H1 (cell line): ENCODE measurements around the gene BACE1. TPM values are rescaled to one million over a fixed set of nuclear protein-coding genes. Genes with fewer than 3 reads are reported as not detected.

Source experiments
- CTCF ChIA-PET: fragments of 300-600 bp; sonication (Branson Sonifier 250); formaldehyde crosslinking; loops from one replicate; lab custom pipeline; 2021; ENCODE audit not compliant: partially characterized antibody; lab: Charles Lee
- POLR2A ChIA-PET: fragments of 300-600 bp; sonication (Branson Sonifier 250); formaldehyde crosslinking; loops from one replicate; lab custom pipeline; 2021; ENCODE audit warnings: inconsistent platforms; ENCODE audit not compliant: partially characterized antibody; lab: Charles Lee
- DNase-seq, 2 experiments: peaks; one replicate each; pipeline versions ENCODE4 v3.0.0 to v3.0.0-alpha.2; 2010 to 2022; ENCODE audit warnings: low spot score in 2 of 2, low read depth in 1 of 2, mixed read lengths in 1 of 2
- FAIRE-seq: peaks from 2 replicates; lab custom pipeline; 2011; peaks lifted over from hg19 to GRCh38; lab: Jason Lieb, UNC
- H2AFZ ChIP-seq: 2 replicates; pipeline ENCODE4 v1.8.1; 2012; ENCODE audit warnings: low read length, inconsistent platforms
- H2AK5ac ChIP-seq: 2 replicates; pipeline ENCODE4 v1.6.1; 2013; ENCODE audit warnings: low read depth, low read length
- H2BK120ac ChIP-seq: replicated peaks from 2 replicates; pipeline ENCODE3; 2013; ENCODE audit warnings: low read depth, low read length, inconsistent platforms
- H2BK12ac ChIP-seq: 2 replicates; pipeline ENCODE4 v1.6.1; 2013; ENCODE audit warnings: low read depth, low read length
- H2BK15ac ChIP-seq: 2 replicates; pipeline ENCODE4 v1.6.1; 2013; ENCODE audit warnings: low read length
- H2BK20ac ChIP-seq: 2 replicates; pipeline ENCODE4 v1.6.1; 2013; ENCODE audit warnings: low read length
- H2BK5ac ChIP-seq: 2 replicates; pipeline ENCODE4 v1.6.1; 2013; ENCODE audit warnings: low read depth, low read length
- H3K14ac ChIP-seq: 2 replicates; pipeline ENCODE4 v1.6.1; 2013; ENCODE audit warnings: inconsistent platforms; ENCODE audit not compliant: insufficient read length
- H3K18ac ChIP-seq: 2 replicates; pipeline ENCODE4 v1.6.1; 2013; ENCODE audit warnings: low read length; ENCODE audit errors: extremely low read depth
- H3K23ac ChIP-seq: 2 replicates; pipeline ENCODE4 v1.6.1; 2013; ENCODE audit warnings: inconsistent platforms; ENCODE audit not compliant: insufficient read length
- H3K23me2 ChIP-seq: 2 replicates; pipeline ENCODE4 v1.6.1; 2013; ENCODE audit warnings: low read depth, low read length
- H3K27ac ChIP-seq: 2 replicates; pipeline ENCODE4 v1.6.1; 2011; ENCODE audit warnings: low read depth, low read length, inconsistent platforms
- H3K27me3 ChIP-seq, 4 experiments: replicated peaks in 1 of 4; 1 replicate in 1 of 4; 2 replicates in 3 of 4; pipeline versions ENCODE4 v1.6.1 to v1.8.1; 2011 to 2013; ENCODE audit warnings: low read length in 3 of 4, mild to moderate bottlenecking in 3 of 4, inconsistent platforms in 2 of 4, mixed read lengths in 2 of 4, moderate library complexity in 1 of 4; ENCODE audit not compliant: control insufficient read depth in 3 of 4, insufficient read depth in 3 of 4; ENCODE audit errors: extremely low read depth in 1 of 4
- H3K36me3 ChIP-seq, 4 experiments: 2 replicates each; pipeline versions ENCODE4 v1.6.1 to v1.8.1; 2011 to 2013; ENCODE audit warnings: mild to moderate bottlenecking in 4 of 4, low read length in 3 of 4, moderate library complexity in 2 of 4, control low read depth in 1 of 4, inconsistent platforms in 1 of 4; ENCODE audit not compliant: insufficient read depth in 4 of 4, control insufficient read depth in 2 of 4
- H3K4ac ChIP-seq: replicated peaks from 2 replicates; pipeline ENCODE3; 2013; ENCODE audit warnings: low read length, low read depth, mixed read lengths, inconsistent platforms; ENCODE audit not compliant: insufficient read length
- H3K4me1 ChIP-seq, 4 experiments: replicated peaks in 1 of 4; 1 replicate in 1 of 4; 2 replicates in 3 of 4; pipeline versions ENCODE4 v1.6.1 to v1.8.1; 2011 to 2013; ENCODE audit warnings: low read length in 3 of 4, inconsistent platforms in 2 of 4, mixed read lengths in 1 of 4; ENCODE audit not compliant: insufficient read depth in 4 of 4, control insufficient read depth in 3 of 4
- H3K4me2 ChIP-seq, 2 experiments: 2 replicates each; pipeline versions ENCODE4 v1.6.1 to v1.8.1; 2011 to 2013; ENCODE audit warnings: low read depth in 2 of 2, low read length in 2 of 2, control low read depth in 1 of 2, inconsistent platforms in 1 of 2, mild to moderate bottlenecking in 1 of 2; ENCODE audit not compliant: insufficient read depth in 1 of 2
- H3K4me3 ChIP-seq, 4 experiments: fragments of 200-600, 300-600 bp in 1 of 4; sonication (generic), shearing (Covaris generic), sonication (Bioruptor Twin) in 1 of 4; 2 replicates each; pipeline versions ENCODE4 v1.5.1 to v1.8.1; 2011 to 2016; ENCODE audit warnings: low read length in 4 of 4, low read depth in 3 of 4, control low read depth in 2 of 4, inconsistent platforms in 2 of 4, mild to moderate bottlenecking in 2 of 4, mixed read lengths in 1 of 4, moderate library complexity in 1 of 4; ENCODE audit not compliant: insufficient read depth in 2 of 4; ENCODE audit errors: extremely low read depth in 1 of 4
- H3K56ac ChIP-seq: replicated peaks from 2 replicates; pipeline ENCODE3; 2013; ENCODE audit warnings: low read depth, mild to moderate bottlenecking, mixed read lengths, low read length, inconsistent platforms; ENCODE audit not compliant: insufficient read length
- H3K79me1 ChIP-seq: 2 replicates; pipeline ENCODE4 v1.6.1; 2013; ENCODE audit warnings: low read depth, low read length, control low read depth
- H3K79me2 ChIP-seq, 2 experiments: 2 replicates each; pipeline versions ENCODE4 v1.6.1 to v1.8.1; 2012 to 2013; ENCODE audit warnings: low read length in 2 of 2, mild to moderate bottlenecking in 2 of 2, inconsistent platforms in 1 of 2; ENCODE audit not compliant: insufficient read depth in 2 of 2, control insufficient read depth in 1 of 2
- H3K9ac ChIP-seq, 4 experiments: replicated peaks in 1 of 4; 1 replicate in 1 of 4; 2 replicates in 3 of 4; pipeline versions ENCODE4 v1.6.1 to v1.8.1; 2011 to 2013; ENCODE audit warnings: low read depth in 3 of 4, low read length in 3 of 4, control low read depth in 2 of 4, mild to moderate bottlenecking in 2 of 4, moderate library complexity in 2 of 4, inconsistent platforms in 1 of 4; ENCODE audit errors: extremely low read depth in 1 of 4
- H3K9me3 ChIP-seq, 2 experiments: 2 replicates each; pipeline versions ENCODE4 v1.6.1 to v1.8.1; 2012 to 2013; ENCODE audit warnings: mild to moderate bottlenecking in 2 of 2, moderate library complexity in 2 of 2, control low read depth in 1 of 2, inconsistent platforms in 1 of 2, low read depth in 1 of 2, low read length in 1 of 2, mixed read lengths in 1 of 2; ENCODE audit not compliant: insufficient read depth in 2 of 2
- H4K20me1 ChIP-seq, 2 experiments: replicated peaks in 1 of 2; 2 replicates each; pipeline versions ENCODE3 to v1.8.1; 2011 to 2013; ENCODE audit warnings: inconsistent platforms in 2 of 2, low read length in 2 of 2, mild to moderate bottlenecking in 1 of 2; ENCODE audit not compliant: insufficient read depth in 2 of 2, control insufficient read depth in 1 of 2
- H4K5ac ChIP-seq: 2 replicates; pipeline ENCODE4 v1.6.1; 2013; ENCODE audit warnings: low read length, low read depth, mixed read lengths, inconsistent platforms; ENCODE audit not compliant: insufficient read length
- H4K8ac ChIP-seq: 2 replicates; pipeline ENCODE4 v1.8.0; 2013; ENCODE audit warnings: mild to moderate bottlenecking, moderate library complexity, low read length, inconsistent platforms; ENCODE audit not compliant: insufficient read depth; ENCODE audit errors: extremely low read depth
- H4K91ac ChIP-seq: replicated peaks from 2 replicates; pipeline ENCODE3; 2013; ENCODE audit warnings: low read length, mixed read lengths, inconsistent platforms; ENCODE audit not compliant: insufficient read length
- BRCA1 ChIP-seq: IDR thresholded peaks from 2 replicates; pipeline ENCODE4 v1.6.1; 2012; ENCODE audit warnings: low read depth, low read length, improper control_type of control experiment
- CTCF ChIP-seq, 3 experiments: IDR thresholded peaks; 1 replicate in 2 of 3; 2 replicates in 1 of 3; pipeline versions ENCODE4 v1.5.1 to v1.6.1; 2011; ENCODE audit warnings: low read length in 3 of 3, mild to moderate bottlenecking in 3 of 3, inconsistent platforms in 2 of 3, low read depth in 1 of 3, moderate library complexity in 1 of 3; ENCODE audit not compliant: insufficient read depth in 1 of 3; ENCODE audit errors: control extremely low read depth in 1 of 3
- NANOG ChIP-seq: IDR thresholded peaks from 2 replicates; pipeline ENCODE4 v1.6.1; 2011; ENCODE audit warnings: low read length, low read depth, mild to moderate bottlenecking, inconsistent platforms; ENCODE audit not compliant: insufficient read depth, poor library complexity, severe bottlenecking
- NRF1 ChIP-seq: IDR thresholded peaks from 2 replicates; pipeline ENCODE4 v1.6.1; 2011; ENCODE audit warnings: mild to moderate bottlenecking, low read depth, low read length, improper control_type of control experiment
- POLR2AphosphoS5 ChIP-seq: IDR thresholded peaks from 2 replicates; pipeline ENCODE4 v1.6.1; 2011; ENCODE audit warnings: low read depth, low read length
- RBBP5 ChIP-seq: IDR thresholded peaks from 2 replicates; pipeline ENCODE4 v1.7.1; 2012; ENCODE audit warnings: low read depth, mild to moderate bottlenecking, inconsistent platforms, low read length, moderate library complexity, borderline replicate concordance
- SP1 ChIP-seq: IDR thresholded peaks from 2 replicates; pipeline ENCODE4 v1.6.1; 2011; ENCODE audit warnings: low read depth, low read length
- SP2 ChIP-seq: IDR thresholded peaks from 2 replicates; pipeline ENCODE4 v1.6.1; 2012; ENCODE audit warnings: mild to moderate bottlenecking, low read length, inconsistent platforms
- SRF ChIP-seq: IDR thresholded peaks from 2 replicates; pipeline ENCODE4 v1.6.1; 2011; ENCODE audit warnings: mild to moderate bottlenecking, low read depth, low read length, moderate library complexity
- TCF12 ChIP-seq: IDR thresholded peaks from 2 replicates; pipeline ENCODE4 v1.6.1; 2011; ENCODE audit warnings: low read depth, mild to moderate bottlenecking, low read length
- TEAD4 ChIP-seq: IDR thresholded peaks from 2 replicates; pipeline ENCODE4 v1.6.1; 2012; ENCODE audit warnings: low read depth, low read length, inconsistent platforms, mixed read lengths
- WGBS, 2 experiments: shearing (Covaris generic) in 1 of 2; methylation state at CpG; one replicate each; pipeline versions ENCODE4 v1.1.6 to v1.1.7; 2013 to 2015; ENCODE audit warnings: low lambda C conversion rate in 2 of 2, mixed read lengths in 2 of 2, inconsistent platforms in 1 of 2, low coverage in 1 of 2, missing lambda C conversion rate in 1 of 2; ENCODE audit not compliant: insufficient replicate concordance in 2 of 2, insufficient coverage in 1 of 2, insufficient read length in 1 of 2; ENCODE audit errors: extremely low coverage in 1 of 2, missing lambda C conversion rate in 1 of 2; 5-methylcytosine and 5-hydroxymethylcytosine counted together
- polyA plus RNA-seq, 7 experiments: library from polyadenylated mRNA; depleted of rRNA in 3 of 7; stranded (reverse) in 5 of 7; unstranded in 2 of 7; fragments of >200 nt in 5 of 7; fragments of 200-250 nt in 2 of 7; gene quantifications; 1 replicate in 5 of 7; 2 replicates in 1 of 7; 4 replicates in 1 of 7; pipeline versions ENCODE4 v1.2.1 to v1.2.3, GENCODE V29; 2011 to 2013; ENCODE audit warnings: missing spikeins in 2 of 7, mixed read lengths in 2 of 7
- total RNA-seq: library from RNA; stranded (reverse); fragmentation: NEBNext Ultra II Directional; extraction: Animal tissue kit (Norgen Biotek cat#: 25700); gene quantifications from 2 replicates; pipeline ENCODE4 v1.2.1, GENCODE V29; 2021
- TF ChIP-seq, protein P1 (sequence below): IDR thresholded peaks from 2 replicates; pipeline ENCODE4 v1.6.1; 2011; ENCODE audit warnings: low read depth, mild to moderate bottlenecking, low read length; ENCODE audit not compliant: insufficient read depth

Gene BACE1
- total and polyA plus RNA-seq, 2 of the 8 experiments (the other 6 are each of a cell fraction or from before 2014, with no cell fraction given), result 7.7 to 7.9 TPM

GRCh38 chr11:117287668-117288067 lies 28.4 kb downstream of the BACE1 start:
- H3K9me3 ChIP-seq, result no peaks in the 10 kb centered on the region
- no peak overlapping the region for H4K5ac ChIP-seq
- POLR2A ChIA-PET, result interaction anchor here (1.4 to 2.1 kb wide), 2 partner anchors 10 to 21 kb away, joined by 5 to 6 read pairs; no protein-coding TSS in a partner anchor
- H2BK120ac ChIP-seq, result no peak overlapping the region
- H3K79me1 ChIP-seq, result no peaks in the 10 kb centered on the region
- no peak overlapping the region for H2BK5ac ChIP-seq
- no peak overlapping the region for H4K8ac ChIP-seq
- H3K27ac ChIP-seq, result no peak overlapping the region
- H3K36me3 ChIP-seq, result peaks cover 8 to 57% (median 32%) of the 10 kb centered on the region in 4 experiments
- no peak overlapping the region for H3K4ac ChIP-seq
- H2AK5ac ChIP-seq, result no peak overlapping the region
- no peak overlapping the region for H2BK12ac ChIP-seq
- H3K18ac ChIP-seq, result no peak overlapping the region
- H3K23ac ChIP-seq, result no peak overlapping the region
- H3K4me3 ChIP-seq, result no peak overlapping the region
- no peak overlapping the region for H3K14ac ChIP-seq
- no peak overlapping the region for H4K91ac ChIP-seq
- no peak overlapping the region for H3K4me2 ChIP-seq
- H3K27me3 ChIP-seq, result no peaks in the 10 kb centered on the region
- H3K79me2 ChIP-seq, result no peaks in the 10 kb centered on the region
- no peak overlapping the region for H3K9ac ChIP-seq
- no peaks in the 10 kb centered on the region for H3K23me2 ChIP-seq
- H3K4me1 ChIP-seq, result no peaks in the 10 kb centered on the region
- no peak for FAIRE-seq
- CTCF ChIA-PET, result interaction anchor here (1.6 kb wide), 1 partner anchor 17 kb away, joined by 4 read pairs; no protein-coding TSS in a partner anchor
- no peak for DNase-seq
- no peak overlapping the region for H2BK20ac ChIP-seq
- H2AFZ ChIP-seq, result no peak overlapping the region
- no peaks in the 10 kb centered on the region for H4K20me1 ChIP-seq
- no peak overlapping the region for H3K56ac ChIP-seq
- WGBS, 2 experiments, result 90% methylated on average over 3 of the region's 3 CpGs; no CpG with 5 or more reads in 1 of the 2 experiments
- no peak overlapping the region for H2BK15ac ChIP-seq
- TF ChIP-seq SP2 (no peak), RBBP5 (no peak), TEAD4 (no peak), NRF1 (no peak), SRF (no peak), POLR2AphosphoS5 (no peak), BRCA1 (no peak), NANOG (no peak), TCF12 (no peak), CTCF (IDR thresholded peaks at IDR 0.05; ENCODE audit: control extremely low read depth in 1 of 3, insufficient read depth in 1 of 3, low read depth in 1 of 3, low read length in 3 of 3) (no peak), SP1 (no peak)
- TF ChIP-seq, protein P1, sequence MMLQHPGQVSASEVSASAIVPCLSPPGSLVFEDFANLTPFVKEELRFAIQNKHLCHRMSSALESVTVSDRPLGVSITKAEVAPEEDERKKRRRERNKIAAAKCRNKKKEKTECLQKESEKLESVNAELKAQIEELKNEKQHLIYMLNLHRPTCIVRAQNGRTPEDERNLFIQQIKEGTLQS, result no peak
